ENCODE measurements around the gene IQGAP2.

DNA sequence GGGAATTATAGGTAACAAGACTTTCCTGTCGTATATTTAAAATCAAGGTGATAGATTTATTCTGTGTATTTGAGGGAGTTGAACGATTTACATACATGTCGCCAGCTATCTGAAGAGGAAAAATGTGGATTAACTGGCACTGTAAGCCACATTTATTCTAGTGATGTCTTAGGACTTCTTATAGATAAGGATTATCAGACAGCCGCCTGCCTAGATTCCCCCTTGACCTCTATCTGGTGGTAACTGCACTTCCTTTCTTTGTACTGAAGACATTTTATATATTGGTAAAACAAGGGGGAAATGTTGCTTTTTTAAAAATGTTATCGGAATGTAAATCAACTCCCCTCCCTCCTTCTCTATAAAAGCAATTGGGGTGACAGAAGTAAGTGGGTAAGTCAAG is 259.4 kb downstream of the IQGAP2 start:
- TF ChIP-seq GATA2 (IDR thresholded peaks at IDR 0.05; ENCODE audit: low read depth, low read length), result no peak
- no peak for TF ChIP-seq GATA3 (IDR thresholded peaks at IDR 0.05; ENCODE audit: low read depth, low read length)

All from SH-SY5Y (cell line).